Measurements from ENCODE around the gene CELA3B.
"Not testable (repeated sequence)": the region's sequence is repeated elsewhere in the genome, so short reads cannot be mapped to it uniquely, and the experiment has no call there.

Gene CELA3B

DNA sequence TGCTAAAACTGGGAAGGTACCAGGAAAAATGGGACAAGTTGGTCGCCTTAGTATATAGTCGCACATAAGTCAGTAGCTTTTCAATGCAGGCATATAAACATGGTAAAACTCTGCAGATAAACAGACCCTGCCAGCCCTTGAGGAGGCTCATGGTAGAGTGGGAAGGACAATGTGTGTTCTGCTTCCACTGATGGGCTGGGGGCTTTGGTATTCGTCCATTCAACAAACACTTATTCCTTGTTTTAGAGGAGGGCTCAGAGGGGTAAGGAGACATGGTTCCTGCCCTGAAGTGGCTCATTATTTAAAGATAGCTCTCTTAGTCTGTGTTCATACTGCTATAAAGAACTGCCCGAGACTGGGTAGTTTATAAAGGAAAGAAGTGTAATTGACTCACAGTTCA is 35.9 kb downstream of the CELA3B start:
- DNase-seq (ENCODE audit: low spot score) = not testable (repeated sequence)

GRCh38 chr1:22014575-22015206 is 37.9 kb downstream of the CELA3B start:
- not testable (repeated sequence) for DNase-seq (ENCODE audit: low spot score)

GRCh38 chr1:22018583-22019559 is 42.0 kb downstream of the CELA3B start:
- DNase-seq (ENCODE audit: low spot score) = peak; percentile 20

DNA sequence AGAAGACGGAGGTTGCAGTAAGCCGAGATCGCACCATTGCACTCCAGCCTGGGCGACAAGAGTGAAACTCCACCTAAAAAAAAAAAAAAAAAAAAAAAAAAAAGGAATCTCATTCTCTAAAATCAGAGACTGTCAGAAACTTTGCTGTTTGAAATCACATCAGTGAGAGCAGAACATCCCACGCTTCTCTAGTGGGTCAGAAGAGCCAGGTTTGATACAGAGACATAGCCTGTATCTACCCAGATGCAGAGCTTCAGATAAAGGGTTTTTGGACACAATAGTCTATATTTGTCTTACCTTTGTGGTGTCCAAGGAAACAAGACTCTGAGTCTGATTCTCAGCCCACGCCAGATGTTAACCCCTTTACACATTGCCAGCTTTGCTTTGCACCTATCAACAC is 44.2 kb downstream of the CELA3B start:
- no peak for DNase-seq (ENCODE audit: low spot score)

GRCh38 chr1:22024485-22025367 is 47.9 kb downstream of the CELA3B start:
- peak; percentile 68 for DNase-seq (ENCODE audit: low spot score)

- DNase-seq (ENCODE audit: low spot score) = peak; percentile 87
Measured at GRCh38 chr1:22025368-22026155, 48.7 kb downstream of the CELA3B start.

- DNase-seq (ENCODE audit: low spot score) = no peak
Measured at GRCh38 chr1:22026924-22027289, 50.1 kb downstream of the CELA3B start.

- no peak for DNase-seq (ENCODE audit: low spot score)
Measured at GRCh38 chr1:22030057-22030456, 53.2 kb downstream of the CELA3B start.

DNA sequence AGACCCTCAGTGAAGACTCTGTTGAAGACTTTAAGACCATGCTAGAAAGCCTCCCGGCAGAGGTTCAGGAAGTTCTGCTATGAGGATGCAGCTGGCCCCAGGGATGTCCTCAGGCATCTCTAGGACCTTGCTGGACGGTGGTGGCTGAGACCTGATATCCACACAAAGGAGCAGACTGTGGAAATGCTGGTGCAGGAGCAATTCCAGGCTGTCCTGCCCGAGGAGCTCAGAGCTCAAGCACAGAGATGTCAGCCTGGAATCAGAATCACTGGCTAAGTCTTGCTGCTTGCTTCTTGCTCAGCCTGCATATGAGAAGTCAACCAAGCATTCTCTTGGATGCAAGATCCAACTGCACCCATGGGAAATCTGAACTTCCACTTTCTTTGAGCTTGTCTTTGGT is 53.7 kb downstream of the CELA3B start:
- DNase-seq (ENCODE audit: low spot score) = no peak

- no peak for DNase-seq (ENCODE audit: low spot score)
Measured at GRCh38 chr1:22031214-22031962, 54.6 kb downstream of the CELA3B start.

- not testable (repeated sequence) for DNase-seq (ENCODE audit: low spot score)
Measured at GRCh38 chr1:22034834-22035233, 58.0 kb downstream of the CELA3B start.

- no peak for DNase-seq (ENCODE audit: low spot score)
Measured at GRCh38 chr1:22037520-22037919, 60.7 kb downstream of the CELA3B start.

GRCh38 chr1:22038036-22038435 is 61.2 kb downstream of the CELA3B start:
- DNase-seq (ENCODE audit: low spot score) = no peak
